ENCODE data around the gene AKT2.

- TF ChIP-seq CTCF (IDR thresholded peaks at IDR 0.05; ENCODE audit: insufficient read depth, low read depth, low read length), result no peak
- no peak for TF ChIP-seq EZH2 (IDR thresholded peaks at IDR 0.05; ENCODE audit: insufficient read depth, low read length)
These were observed 1.5 kb downstream of the AKT2 start for GRCh38 chr19:40283414-40284250.
